ENCODE data around the gene COL23A1. TPM values are rescaled to one million over a fixed set of nuclear protein-coding genes. Genes with fewer than 3 reads are reported as not detected.

COL23A1 gene
- total and polyA plus RNA-seq, 8 donors: 0.52 to 9.5 (median 7.5) TPM

DNA sequence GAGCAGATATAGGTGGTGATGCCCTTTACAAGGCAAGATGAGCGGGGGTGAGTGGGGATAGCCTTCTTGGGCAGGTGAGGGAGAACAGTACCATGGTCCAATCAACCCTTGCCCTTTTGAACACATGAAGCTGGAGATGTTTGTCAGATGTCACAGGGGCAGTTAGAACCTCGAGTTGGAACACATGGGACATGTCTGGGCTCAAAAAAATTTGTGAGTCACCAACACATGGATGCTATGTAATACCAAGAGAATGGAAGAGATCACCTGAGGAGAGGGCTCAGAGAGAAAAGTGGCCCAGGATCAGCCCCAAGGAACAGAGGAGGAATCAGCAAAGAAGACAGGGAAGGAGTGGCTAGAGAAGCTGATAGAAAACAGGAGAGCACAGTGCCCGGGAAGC is 362.3 kb downstream of the COL23A1 start:
- DNase-seq: no peak
- Histone ChIP-seq H3K9me3 (no peaks in the 10 kb centered on the region), H3K27ac (no peak overlapping the region), H3K4me3 (no peak overlapping the region), H3K36me3 (peaks cover 0 to 85% of the 10 kb centered on the region in 2 donors), H3K4me1 (peaks cover 23 to 47% of the 10 kb centered on the region in 2 donors), H3K27me3 (no peaks in the 10 kb centered on the region)
- intact Hi-C loops (cut with DNase I): no loop called here
- TF ChIP-seq, protein P1, sequence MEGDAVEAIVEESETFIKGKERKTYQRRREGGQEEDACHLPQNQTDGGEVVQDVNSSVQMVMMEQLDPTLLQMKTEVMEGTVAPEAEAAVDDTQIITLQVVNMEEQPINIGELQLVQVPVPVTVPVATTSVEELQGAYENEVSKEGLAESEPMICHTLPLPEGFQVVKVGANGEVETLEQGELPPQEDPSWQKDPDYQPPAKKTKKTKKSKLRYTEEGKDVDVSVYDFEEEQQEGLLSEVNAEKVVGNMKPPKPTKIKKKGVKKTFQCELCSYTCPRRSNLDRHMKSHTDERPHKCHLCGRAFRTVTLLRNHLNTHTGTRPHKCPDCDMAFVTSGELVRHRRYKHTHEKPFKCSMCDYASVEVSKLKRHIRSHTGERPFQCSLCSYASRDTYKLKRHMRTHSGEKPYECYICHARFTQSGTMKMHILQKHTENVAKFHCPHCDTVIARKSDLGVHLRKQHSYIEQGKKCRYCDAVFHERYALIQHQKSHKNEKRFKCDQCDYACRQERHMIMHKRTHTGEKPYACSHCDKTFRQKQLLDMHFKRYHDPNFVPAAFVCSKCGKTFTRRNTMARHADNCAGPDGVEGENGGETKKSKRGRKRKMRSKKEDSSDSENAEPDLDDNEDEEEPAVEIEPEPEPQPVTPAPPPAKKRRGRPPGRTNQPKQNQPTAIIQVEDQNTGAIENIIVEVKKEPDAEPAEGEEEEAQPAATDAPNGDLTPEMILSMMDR (IDR thresholded peaks at IDR 0.05): no peak
- ATAC-seq: no peak

DNA sequence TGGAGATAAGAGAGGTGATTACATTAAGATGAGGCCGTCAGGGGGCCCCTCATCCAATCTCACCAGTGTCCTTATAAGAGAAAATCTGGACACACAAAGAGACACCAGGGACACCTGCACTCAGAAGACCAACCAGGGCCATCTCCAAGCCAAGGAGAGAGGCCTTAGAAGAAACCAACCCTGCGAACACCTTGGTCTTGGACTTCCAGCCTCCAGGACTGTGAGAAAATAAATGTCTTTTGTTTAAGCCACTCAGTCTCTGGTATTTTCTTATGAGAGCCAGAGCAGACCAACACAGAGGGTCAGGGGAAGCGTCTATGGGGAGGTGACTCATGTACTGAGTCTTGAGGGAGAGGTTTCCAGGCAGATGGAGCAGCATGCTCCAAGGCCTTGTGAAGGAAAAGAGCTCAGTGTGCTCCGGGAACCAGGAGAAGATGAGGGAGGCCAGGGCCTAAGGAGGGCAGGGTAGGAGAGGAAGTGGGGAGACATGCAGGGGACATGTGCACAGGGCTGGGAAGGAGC is 363.0 kb downstream of the COL23A1 start:
- Histone ChIP-seq H3K4me3 (no peak overlapping the region), H3K36me3 (peaks cover 0 to 92% of the 10 kb centered on the region in 2 donors), H3K27me3 (no peaks in the 10 kb centered on the region), H3K27ac (no peak overlapping the region), H3K9me3 (no peaks in the 10 kb centered on the region), H3K4me1 (peaks cover 20 to 42% of the 10 kb centered on the region in 2 donors)
- TF ChIP-seq, protein P1 (IDR thresholded peaks at IDR 0.05): no peak
- intact Hi-C loops (cut with DNase I): no loop called here
- ATAC-seq: no peak
- DNase-seq: no peak

DNA sequence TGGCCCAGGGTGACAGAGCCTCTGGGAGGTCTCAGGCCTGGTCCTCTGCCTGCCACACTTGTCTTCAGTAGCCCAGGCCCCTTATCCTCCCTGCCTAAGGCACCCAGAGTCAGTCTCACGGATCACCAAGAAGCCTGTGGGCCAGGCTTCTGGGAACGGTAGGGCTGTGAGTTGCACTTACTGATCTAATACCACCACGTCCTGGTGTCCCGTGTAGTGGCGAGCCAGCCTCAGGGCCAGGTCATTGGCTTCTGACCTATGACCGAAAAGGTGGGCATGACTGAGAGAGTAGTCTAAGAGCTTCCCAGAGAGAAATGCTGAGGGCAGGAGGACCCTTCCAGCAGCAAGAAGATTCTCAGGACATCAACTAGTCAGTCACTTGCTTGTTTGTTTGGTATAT is 365.0 kb downstream of the COL23A1 start:
- Histone ChIP-seq H3K9me3 (no peaks in the 10 kb centered on the region), H3K36me3 (peaks cover 0 to 100% of the 10 kb centered on the region in 2 donors), H3K4me3 (no peak overlapping the region), H3K27me3 (no peaks in the 10 kb centered on the region), H3K4me1 (peaks cover 3 to 44% of the 10 kb centered on the region in 2 donors), H3K27ac (no peak overlapping the region)
- ATAC-seq: no peak
- TF ChIP-seq, protein P1 (IDR thresholded peaks at IDR 0.05): no peak
- DNase-seq: peak in 1 of 4 donors; percentile 26
- intact Hi-C loops (cut with DNase I): no loop called here

DNA sequence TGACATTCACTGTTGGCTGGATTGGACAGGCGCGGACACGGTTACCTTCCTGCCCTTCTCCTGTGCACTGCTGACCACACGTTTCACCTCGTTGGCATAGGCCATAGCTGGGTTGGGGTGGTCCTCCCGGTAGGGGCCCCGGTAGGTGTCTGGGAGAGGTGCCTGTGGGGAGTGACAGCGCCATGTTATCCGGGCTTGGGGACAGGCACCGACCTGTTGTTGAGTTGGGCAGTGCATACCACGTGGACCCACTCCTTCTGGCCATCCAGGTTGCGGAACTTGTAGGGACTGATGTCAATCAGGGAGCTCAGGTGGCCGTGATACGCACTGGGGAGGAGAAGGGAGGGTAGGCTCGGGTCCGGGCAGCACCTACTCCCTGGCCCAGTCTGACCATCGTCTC is 365.8 kb downstream of the COL23A1 start:
- no peak overlapping the region for H3K4me3 ChIP-seq
- H3K27me3 ChIP-seq: no peaks in the 10 kb centered on the region
- peak in 1 of 4 donors; percentile 34 for DNase-seq
- TF ChIP-seq, protein P1 (IDR thresholded peaks at IDR 0.05): no peak
- peaks cover 0 to 100% of the 10 kb centered on the region in 2 donors for H3K36me3 ChIP-seq
- no peak overlapping the region for H3K27ac ChIP-seq
- intact Hi-C loops (cut with DNase I): no loop called here
- no peaks in the 10 kb centered on the region for H3K9me3 ChIP-seq
- no peak for ATAC-seq
- H3K4me1 ChIP-seq: peaks cover 0 to 36% of the 10 kb centered on the region in 2 donors

DNA sequence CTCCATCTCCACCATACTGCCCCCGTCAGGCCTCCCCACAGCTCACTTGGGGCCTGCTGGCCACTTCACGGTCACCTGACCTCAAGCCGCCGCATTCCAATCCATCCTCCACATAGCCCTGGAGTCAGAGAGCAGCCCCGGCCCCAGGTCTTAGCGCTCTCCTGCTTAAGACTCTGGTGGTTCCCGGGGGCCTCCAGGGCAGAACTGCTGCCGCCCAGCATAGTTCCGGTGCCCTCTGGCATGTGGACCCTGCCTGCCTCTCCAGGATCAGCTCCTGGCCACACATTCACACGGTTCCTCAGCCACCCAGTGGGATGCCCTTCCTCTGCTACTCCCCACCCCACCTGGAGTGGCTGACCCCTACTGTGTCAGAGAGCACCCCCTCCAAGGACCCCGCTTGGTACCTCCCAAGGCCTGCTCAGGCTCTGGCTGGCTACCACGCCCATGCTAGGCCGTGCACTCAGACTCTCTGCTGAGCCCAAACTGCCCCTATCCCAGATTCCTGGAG is 366.3 kb downstream of the COL23A1 start:
- Histone ChIP-seq H3K4me3 (no peak overlapping the region), H3K4me1 (peaks cover 0 to 31% of the 10 kb centered on the region in 2 donors), H3K9me3 (no peaks in the 10 kb centered on the region), H3K27ac (no peak overlapping the region), H3K27me3 (no peaks in the 10 kb centered on the region), H3K36me3 (peaks cover 0 to 98% of the 10 kb centered on the region in 2 donors)
- TF ChIP-seq, protein P1 (IDR thresholded peaks at IDR 0.05): no peak
- DNase-seq (peak in 2 of 4 donors; percentile 46 to 82), ATAC-seq (peak; percentile 91)
- intact Hi-C loops (cut with DNase I): no loop called here
